Progenitor cell of endocrine pancreas (in vitro differentiated cells): ENCODE measurements around the gene SEH1L. TPM values are rescaled to one million over a fixed set of nuclear protein-coding genes. Genes with fewer than 3 reads are reported as not detected.
"Not testable (repeated sequence)": the region's sequence is repeated elsewhere in the genome, so short reads cannot be mapped to it uniquely, and the experiment has no call there.

ENCODE experiments used
- DNase-seq: peaks from one replicate; pipeline ENCODE4 v3.0.0; 2021; ENCODE audit warnings: low spot score; ENCODE audit not compliant: unreplicated experiment
- H3K27ac Mint-ChIP-seq: 2 replicates; pipeline ENCODE4 v1.8.0; 2021; ENCODE audit warnings: mild to moderate bottlenecking, moderate library complexity, mixed read lengths
- H3K27me3 Mint-ChIP-seq: 2 replicates; pipeline ENCODE4 v1.8.0; 2021; ENCODE audit warnings: mixed read lengths
- H3K36me3 Mint-ChIP-seq: 2 replicates; pipeline ENCODE4 v1.8.0; 2022; ENCODE audit warnings: mixed read lengths; ENCODE audit not compliant: insufficient read depth
- H3K4me1 Mint-ChIP-seq: 2 replicates; pipeline ENCODE4 v1.8.0; 2021; ENCODE audit warnings: low read depth, mixed read lengths
- H3K4me3 Mint-ChIP-seq: 2 replicates; pipeline ENCODE4 v1.8.0; 2021; ENCODE audit warnings: low read depth, mild to moderate bottlenecking, moderate library complexity, mixed read lengths
- H3K9me3 Mint-ChIP-seq: 2 replicates; pipeline ENCODE4 v1.8.0; 2021; ENCODE audit warnings: low read depth, mixed read lengths
- CTCF ChIP-seq: fragments of 200-600 bp; sonication (generic); IDR thresholded peaks from one replicate; pipeline ENCODE4 v1.5.0; 2021; ENCODE audit warnings: antibody characterized with exemption, mild to moderate bottlenecking; ENCODE audit not compliant: unreplicated experiment
- total RNA-seq: library from RNA; stranded (reverse); gene quantifications from 2 replicates; pipeline ENCODE4 v1.2.1, GENCODE V29; 2021

SEH1L gene
- total RNA-seq, 1 donor from 2014 or later, result 43.3 TPM

GRCh38 chr18:12973562-12974213, 25.9 kb downstream of the SEH1L start:
- Mint-ChIP-seq H3K36me3 (peaks cover 44% of the 10 kb centered on the region), H3K27me3 (no peaks in the 10 kb centered on the region)

GRCh38 chr18:12975488-12975887, 27.7 kb downstream of the SEH1L start:
- TF ChIP-seq CTCF, result no peak
- no peaks in the 10 kb centered on the region for H3K27me3 Mint-ChIP-seq
- peaks cover 5% of the 10 kb centered on the region for H3K9me3 Mint-ChIP-seq
- no peak overlapping the region for H3K4me3 Mint-ChIP-seq
- no peaks in the 10 kb centered on the region for H3K4me1 Mint-ChIP-seq
- DNase-seq, result no peak
- H3K27ac Mint-ChIP-seq, result peak overlapping the region; percentile 43
- peaks cover 43% of the 10 kb centered on the region for H3K36me3 Mint-ChIP-seq

More at GRCh38 chr18:12973562-12974213, 25.9 kb downstream of the SEH1L start:
- no peak for TF ChIP-seq CTCF
- Mint-ChIP-seq H3K4me1 (no peaks in the 10 kb centered on the region), H3K4me3 (no peak overlapping the region), H3K27ac (no peak overlapping the region), H3K9me3 (peaks cover 3% of the 10 kb centered on the region)
- no peak for DNase-seq

- H3K27ac Mint-ChIP-seq, result no peak overlapping the region
- H3K36me3 Mint-ChIP-seq, result peaks cover 42% of the 10 kb centered on the region
- H3K9me3 Mint-ChIP-seq, result peaks cover 5% of the 10 kb centered on the region
- no peaks in the 10 kb centered on the region for H3K27me3 Mint-ChIP-seq
- DNase-seq, result no peak
- no peaks in the 10 kb centered on the region for H3K4me1 Mint-ChIP-seq
- no peak for TF ChIP-seq CTCF
- H3K4me3 Mint-ChIP-seq, result no peak overlapping the region
Observed at GRCh38 chr18:12976305-12976704, 28.5 kb downstream of the SEH1L start.

- H3K36me3 Mint-ChIP-seq, result peaks cover 35% of the 10 kb centered on the region
- H3K9me3 Mint-ChIP-seq, H3K27ac Mint-ChIP-seq, H3K4me1 Mint-ChIP-seq, DNase-seq, H3K4me3 Mint-ChIP-seq, H3K27me3 Mint-ChIP-seq: not testable (repeated sequence)
Observed at GRCh38 chr18:12980065-12980464, 32.3 kb downstream of the SEH1L start.

DNA sequence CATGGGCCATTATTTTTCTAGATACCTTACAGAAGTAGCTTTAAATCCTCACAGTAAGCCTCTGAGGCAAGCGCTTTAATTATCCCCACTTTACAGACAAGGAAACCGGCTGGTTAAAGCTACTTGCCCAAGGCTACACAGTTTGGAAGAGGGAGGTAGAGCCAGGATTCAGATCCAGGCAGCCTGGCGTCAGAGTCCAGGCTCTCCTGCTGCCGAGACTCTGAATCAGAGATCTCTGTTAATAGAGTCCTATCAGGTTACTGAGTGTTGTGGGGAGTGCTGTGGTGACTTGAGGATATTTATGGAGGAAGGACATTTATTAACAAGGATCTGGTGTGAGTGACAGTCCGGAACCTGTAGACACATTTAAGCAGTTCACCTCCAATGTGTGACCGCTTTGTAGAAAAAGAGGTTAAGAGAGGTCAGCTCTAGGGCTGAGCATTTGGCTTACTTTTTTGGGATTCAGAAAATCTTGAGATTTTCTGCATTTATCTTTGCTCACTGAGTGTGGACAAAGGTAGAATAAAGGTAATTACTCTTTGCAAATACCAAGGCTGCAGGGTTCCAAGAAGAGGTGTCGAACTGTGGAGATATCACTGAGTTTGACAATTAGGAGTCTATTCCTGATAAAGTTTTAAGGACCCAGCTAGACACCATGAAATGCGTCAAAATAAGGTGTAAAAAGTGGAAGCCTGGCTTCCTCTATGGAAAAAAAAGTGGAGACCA, 41.7 kb downstream of the SEH1L start:
- peak overlapping the region; percentile 91 for H3K4me3 Mint-ChIP-seq
- no peaks in the 10 kb centered on the region for H3K9me3 Mint-ChIP-seq
- H3K4me1 Mint-ChIP-seq, result peaks cover 23% of the 10 kb centered on the region

More for the DNA sequence above, 41.7 kb downstream of the SEH1L start:
- Mint-ChIP-seq H3K36me3 (no peaks in the 10 kb centered on the region), H3K27ac (peak overlapping the region; percentile 95), H3K27me3 (no peaks in the 10 kb centered on the region)
- no peak for TF ChIP-seq CTCF
- no peak for DNase-seq
